HL-60/S4 (cell line): Measurements from ENCODE around the gene EVL.
"Not testable (repeated sequence)": the region's sequence is repeated elsewhere in the genome, so short reads cannot be mapped to it uniquely, and the experiment has no call there.

Experiments
- in situ Hi-C: fragments of 300-500 bp; cut with MboI; formaldehyde crosslinking; loops from 2 replicates; pipeline ENCODE4 v1.14.3; 2022; ENCODE audit warnings: low sequenced_read_pairs

The EVL gene

GRCh38 chr14:100159094-100159864 is 94.1 kb downstream of the EVL start, which contains the start of gene DEGS2:
TSS of gene DEGS2 (minus strand) at chr14:100159645. CDS start at chr14:100159587, 58 bp downstream.
- in situ Hi-C loops: no loop called here

GRCh38 chr14:100159865-100160533 is 94.8 kb downstream of the EVL start:
- in situ Hi-C loops: no loop called here

GRCh38 chr14:100160534-100160916 is 95.3 kb downstream of the EVL start:
- in situ Hi-C loops: no loop called here

- in situ Hi-C loops: no loop called here
These were observed 100.2 kb downstream of the EVL start for GRCh38 chr14:100165376-100165775.

- in situ Hi-C loops: no loop called here
These were observed 100.7 kb downstream of the EVL start for GRCh38 chr14:100165831-100166440.

GRCh38 chr14:100168506-100168905 is 103.3 kb downstream of the EVL start:
- in situ Hi-C loops: no loop called here

DNA sequence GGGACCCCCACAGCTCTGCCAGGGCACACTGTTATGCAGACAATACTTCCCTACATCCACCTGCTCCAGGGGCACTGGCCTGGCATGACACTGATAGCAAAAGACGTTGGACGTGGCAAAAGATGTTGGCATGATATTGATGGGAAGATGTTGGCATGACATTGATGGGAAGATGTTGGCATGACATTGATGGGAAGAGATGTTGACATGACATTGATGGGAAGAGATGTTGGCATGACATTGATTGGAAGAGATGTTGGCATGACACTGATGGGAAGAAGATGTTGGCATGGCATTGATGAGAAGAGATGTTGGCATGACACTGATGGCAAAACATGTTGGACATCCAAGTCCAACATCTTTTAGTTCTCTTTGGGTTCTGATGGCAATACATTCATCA is 105.7 kb downstream of the EVL start:
- in situ Hi-C loops: no loop called here

DNA sequence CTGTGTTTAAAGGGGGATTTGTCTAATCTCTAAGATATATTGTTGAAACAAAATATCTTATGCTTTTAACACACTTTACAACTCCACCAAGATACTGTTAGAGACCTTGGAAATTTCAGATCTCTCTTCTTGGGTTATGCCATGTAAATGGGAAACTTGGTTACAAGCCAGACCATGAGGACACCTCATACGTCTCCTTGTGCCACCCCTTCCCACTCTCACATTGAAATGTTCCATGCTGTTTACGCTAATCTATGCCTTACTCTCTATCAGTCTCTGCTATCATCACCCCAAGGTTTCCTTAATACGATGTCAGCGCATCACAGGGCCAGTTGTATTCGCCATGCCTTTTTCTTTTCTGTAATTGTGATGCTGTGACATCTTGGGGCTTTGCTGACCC is 107.6 kb downstream of the EVL start:
- in situ Hi-C loops: no loop called here

GRCh38 chr14:100173353-100173752 is 108.1 kb downstream of the EVL start:
- in situ Hi-C loops: no loop called here

- in situ Hi-C loops: no loop called here
These were observed 111.6 kb downstream of the EVL start for GRCh38 chr14:100176811-100177327.

- in situ Hi-C loops: no loop called here
These were observed 113.5 kb downstream of the EVL start for GRCh38 chr14:100178691-100179090.

- in situ Hi-C loops: not testable (repeated sequence)
These were observed 115.4 kb downstream of the EVL start for GRCh38 chr14:100180671-100181070.

DNA sequence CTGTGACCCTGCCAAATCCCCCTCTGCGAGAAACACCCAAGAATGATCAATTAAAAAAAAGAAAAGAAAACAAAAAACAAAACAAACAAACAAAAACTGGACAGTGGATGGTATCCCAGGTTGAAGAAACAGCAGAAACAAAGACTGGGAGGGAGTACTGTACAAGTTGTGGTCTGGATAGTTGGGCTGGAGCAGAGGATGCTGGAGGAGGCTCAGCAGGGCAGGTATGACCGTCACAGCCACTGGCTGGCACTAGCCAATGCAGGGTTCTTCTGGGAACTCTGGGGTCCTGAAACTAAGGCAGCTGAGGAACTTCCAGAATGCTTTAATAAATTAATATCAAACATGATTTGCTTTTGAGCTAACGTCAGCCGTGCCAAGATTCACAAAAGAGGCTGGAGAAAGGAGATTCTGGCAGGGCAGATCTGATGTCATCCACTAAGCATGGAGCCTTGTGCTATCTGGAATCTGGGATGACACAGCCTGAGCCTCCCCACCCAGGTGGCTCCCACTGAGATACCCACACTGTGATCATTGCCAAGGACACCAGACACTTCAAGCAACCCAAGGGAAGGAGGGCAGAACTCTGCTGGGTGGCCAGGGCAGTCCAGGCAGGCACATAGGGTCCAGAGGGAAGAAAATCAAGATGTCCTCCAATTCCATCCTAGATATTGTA is 116.8 kb downstream of the EVL start:
- in situ Hi-C loops: not testable (repeated sequence)

GRCh38 chr14:100187247-100187833 is 122.1 kb downstream of the EVL start:
- in situ Hi-C loops: no loop called here

- in situ Hi-C loops: no loop called here
These were observed 123.3 kb downstream of the EVL start for GRCh38 chr14:100188392-100189030.

GRCh38 chr14:100190126-100190525 is 124.9 kb downstream of the EVL start:
- in situ Hi-C loops: no loop called here

DNA sequence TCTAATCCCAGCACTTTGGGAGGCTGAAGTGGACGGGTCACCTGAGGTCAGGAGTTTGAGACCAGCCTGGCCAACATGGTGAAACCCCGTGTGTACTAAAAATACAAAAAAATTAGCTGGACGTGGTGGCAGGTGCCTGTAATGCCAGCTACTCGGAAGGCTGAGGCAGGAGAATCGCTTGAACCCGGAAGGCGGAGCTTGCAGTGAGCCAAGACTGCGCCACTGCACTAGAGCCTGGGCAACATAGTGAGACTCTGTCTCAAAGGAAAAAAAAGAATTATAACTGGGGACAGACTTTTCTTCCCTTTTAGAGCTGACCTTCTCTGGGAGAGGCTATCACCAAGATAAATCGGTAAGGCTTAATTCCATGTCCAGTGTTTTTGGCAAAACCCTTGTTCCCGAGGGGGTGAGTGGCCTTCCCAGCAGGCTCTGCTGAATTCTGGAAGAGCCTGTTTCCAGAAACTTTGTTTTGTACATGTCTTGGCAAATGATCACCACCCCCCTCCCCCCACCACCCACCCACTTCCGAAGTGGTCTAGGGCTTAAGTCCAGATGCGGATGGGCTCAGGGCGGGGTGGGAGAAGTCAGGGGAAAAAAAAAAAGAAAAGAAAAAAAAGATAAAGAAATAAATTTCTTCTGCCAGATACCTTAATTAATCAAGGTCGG is 126.5 kb downstream of the EVL start:
- in situ Hi-C loops: no loop called here

DNA sequence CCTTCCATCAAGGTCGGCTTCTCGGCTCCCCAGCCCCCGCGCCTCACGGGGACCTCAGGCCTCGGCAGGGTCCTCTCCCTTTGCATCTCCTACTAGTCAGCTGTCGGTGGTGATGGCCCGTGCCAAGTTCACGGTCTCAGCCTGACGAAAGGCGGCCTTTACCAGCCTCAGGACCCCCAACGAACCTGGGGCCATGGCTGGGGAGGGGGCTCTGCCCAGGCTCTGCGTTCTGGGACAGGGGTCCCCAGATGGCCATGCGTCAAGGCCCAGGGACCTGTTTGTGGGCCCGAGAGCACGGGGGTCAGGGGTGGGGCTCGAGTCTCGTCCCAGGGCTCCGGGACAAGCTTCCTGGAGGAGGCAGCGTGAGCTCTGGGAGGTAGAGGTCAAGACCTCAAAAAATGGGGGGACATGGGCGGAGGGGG is 127.0 kb downstream of the EVL start:
- in situ Hi-C loops: no loop called here

- in situ Hi-C loops: no loop called here
These were observed 127.6 kb downstream of the EVL start for GRCh38 chr14:100192672-100193416.
